WERI-Rb-1 (cell line): ENCODE measurements around the gene HHIP.

Experiments used
- DNase-seq: peaks from one replicate; pipeline ENCODE4 v3.0.0-alpha.2; 2020
- H3K27ac ChIP-seq: fragments of 250-450 bp; sonication (Bioruptor Pico); 2 replicates; pipeline ENCODE4 v1.5.1; 2020; ENCODE audit warnings: mild to moderate bottlenecking, moderate library complexity
- H3K27me3 ChIP-seq: fragments of 250-450 bp; sonication (Bioruptor Pico); 2 replicates; pipeline ENCODE4 v1.5.1; 2021; ENCODE audit warnings: mild to moderate bottlenecking, low read depth, moderate library complexity; ENCODE audit not compliant: insufficient read depth, severe bottlenecking
- H3K36me3 ChIP-seq: fragments of 250-450 bp; sonication (Bioruptor Pico); 2 replicates; pipeline ENCODE4 v1.5.1; 2020; ENCODE audit warnings: mild to moderate bottlenecking, moderate library complexity
- H3K4me3 ChIP-seq: 2 replicates; pipeline ENCODE4 v1.5.1; 2011; ENCODE audit warnings: low read depth, mild to moderate bottlenecking, control low read depth, low read length
- H3K9me3 ChIP-seq: fragments of 250-450 bp; sonication (Bioruptor Pico); 2 replicates; pipeline ENCODE4 v1.5.1; 2021; ENCODE audit warnings: mild to moderate bottlenecking, moderate library complexity; ENCODE audit not compliant: severe bottlenecking
- TF ChIP-seq, protein P1 (sequence below): IDR thresholded peaks from 2 replicates; pipeline ENCODE4 v1.5.1; 2011; ENCODE audit warnings: low read depth, mild to moderate bottlenecking, control low read depth, inconsistent platforms, low read length

The HHIP gene

GRCh38 chr4:144667500-144667899 lies 21.5 kb downstream of the HHIP start:
- H3K27me3 ChIP-seq, result no peaks in the 10 kb centered on the region
- TF ChIP-seq, protein P1, sequence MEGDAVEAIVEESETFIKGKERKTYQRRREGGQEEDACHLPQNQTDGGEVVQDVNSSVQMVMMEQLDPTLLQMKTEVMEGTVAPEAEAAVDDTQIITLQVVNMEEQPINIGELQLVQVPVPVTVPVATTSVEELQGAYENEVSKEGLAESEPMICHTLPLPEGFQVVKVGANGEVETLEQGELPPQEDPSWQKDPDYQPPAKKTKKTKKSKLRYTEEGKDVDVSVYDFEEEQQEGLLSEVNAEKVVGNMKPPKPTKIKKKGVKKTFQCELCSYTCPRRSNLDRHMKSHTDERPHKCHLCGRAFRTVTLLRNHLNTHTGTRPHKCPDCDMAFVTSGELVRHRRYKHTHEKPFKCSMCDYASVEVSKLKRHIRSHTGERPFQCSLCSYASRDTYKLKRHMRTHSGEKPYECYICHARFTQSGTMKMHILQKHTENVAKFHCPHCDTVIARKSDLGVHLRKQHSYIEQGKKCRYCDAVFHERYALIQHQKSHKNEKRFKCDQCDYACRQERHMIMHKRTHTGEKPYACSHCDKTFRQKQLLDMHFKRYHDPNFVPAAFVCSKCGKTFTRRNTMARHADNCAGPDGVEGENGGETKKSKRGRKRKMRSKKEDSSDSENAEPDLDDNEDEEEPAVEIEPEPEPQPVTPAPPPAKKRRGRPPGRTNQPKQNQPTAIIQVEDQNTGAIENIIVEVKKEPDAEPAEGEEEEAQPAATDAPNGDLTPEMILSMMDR, result no peak
- H3K36me3 ChIP-seq, result no peaks in the 10 kb centered on the region
- no peak for DNase-seq
- H3K27ac ChIP-seq, result no peak overlapping the region
- H3K9me3 ChIP-seq, result no peaks in the 10 kb centered on the region
- no peak overlapping the region for H3K4me3 ChIP-seq

DNA sequence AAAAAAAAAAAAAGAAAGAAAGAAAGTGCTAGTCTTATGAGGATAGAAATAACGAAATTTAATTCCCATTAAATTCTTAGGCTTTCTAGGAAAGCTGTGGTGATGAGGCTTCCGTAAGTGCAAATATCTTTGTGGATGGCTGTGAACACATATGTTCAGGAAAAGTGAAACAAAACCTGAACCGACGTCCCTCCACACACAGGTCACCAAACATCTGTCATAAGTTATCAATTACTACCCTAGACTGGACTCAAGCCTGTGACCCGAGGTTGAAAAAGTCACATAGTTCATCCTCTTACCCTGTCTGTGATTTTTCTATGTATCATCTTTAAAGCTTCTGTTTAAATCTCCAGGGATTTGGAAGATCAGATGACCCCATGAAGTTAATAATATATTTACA lies 24.8 kb downstream of the HHIP start:
- Histone ChIP-seq H3K9me3 (no peaks in the 10 kb centered on the region), H3K27me3 (no peaks in the 10 kb centered on the region), H3K36me3 (no peaks in the 10 kb centered on the region), H3K27ac (no peak overlapping the region), H3K4me3 (no peak overlapping the region)
- peak; percentile 26 for DNase-seq
- TF ChIP-seq, protein P1, result no peak

GRCh38 chr4:144674711-144675110 lies 28.8 kb downstream of the HHIP start:
- Histone ChIP-seq H3K36me3 (no peaks in the 10 kb centered on the region), H3K27me3 (no peaks in the 10 kb centered on the region), H3K9me3 (no peaks in the 10 kb centered on the region), H3K4me3 (no peak overlapping the region), H3K27ac (no peak overlapping the region)
- DNase-seq, result no peak
- TF ChIP-seq, protein P1, result no peak

DNA sequence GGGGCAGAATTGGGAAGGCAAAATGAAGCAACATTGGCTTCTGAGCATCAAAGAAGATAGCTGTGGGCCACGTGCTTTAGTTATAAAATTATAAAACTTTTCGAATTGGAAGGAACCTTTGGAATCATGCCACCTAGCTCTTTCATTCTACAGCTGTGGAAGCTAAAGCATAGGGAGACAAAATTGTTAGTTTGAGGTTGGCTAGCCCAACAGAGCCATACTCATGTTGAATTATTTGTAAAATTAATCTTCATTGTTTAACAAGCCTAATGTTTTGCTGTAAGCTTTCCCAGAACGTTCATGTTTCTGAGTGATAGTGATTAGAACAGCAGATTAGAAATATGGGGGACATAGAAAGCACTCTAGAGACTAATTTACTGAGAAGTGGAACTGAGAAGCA lies 35.9 kb downstream of the HHIP start:
- TF ChIP-seq, protein P1, result no peak
- no peaks in the 10 kb centered on the region for H3K36me3 ChIP-seq
- no peak overlapping the region for H3K4me3 ChIP-seq
- H3K27ac ChIP-seq, result no peak overlapping the region
- DNase-seq, result no peak
- H3K9me3 ChIP-seq, result no peaks in the 10 kb centered on the region
- no peaks in the 10 kb centered on the region for H3K27me3 ChIP-seq

GRCh38 chr4:144683516-144683915 lies 37.6 kb downstream of the HHIP start:
- Histone ChIP-seq H3K9me3 (no peaks in the 10 kb centered on the region), H3K4me3 (no peak overlapping the region), H3K27me3 (no peaks in the 10 kb centered on the region), H3K36me3 (no peaks in the 10 kb centered on the region), H3K27ac (no peak overlapping the region)
- TF ChIP-seq, protein P1, result no peak
- no peak for DNase-seq

DNA sequence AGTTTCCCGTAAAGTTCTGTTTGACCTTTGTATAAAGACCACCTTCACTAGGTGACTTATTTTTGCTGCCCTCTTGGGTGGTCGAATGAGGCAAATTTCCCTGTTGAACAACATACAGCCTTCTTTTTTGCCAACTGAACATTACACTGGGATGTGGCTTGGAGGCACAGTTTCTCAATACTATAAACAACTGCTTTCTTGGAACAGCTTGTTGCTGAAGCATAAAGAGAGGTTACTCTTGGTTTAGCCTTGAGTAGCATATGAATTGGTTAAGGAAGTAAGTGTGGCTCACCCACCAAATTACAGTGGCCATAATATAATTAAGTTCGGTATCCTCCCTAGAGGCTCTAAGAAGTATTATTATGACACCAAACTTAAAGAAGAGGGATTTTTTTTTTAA lies 40.0 kb downstream of the HHIP start:
- H3K36me3 ChIP-seq, result no peaks in the 10 kb centered on the region
- H3K27ac ChIP-seq, result no peak overlapping the region
- TF ChIP-seq, protein P1, result no peak
- DNase-seq, result no peak
- no peaks in the 10 kb centered on the region for H3K27me3 ChIP-seq
- H3K9me3 ChIP-seq, result no peaks in the 10 kb centered on the region
- H3K4me3 ChIP-seq, result no peak overlapping the region
